SK-N-MC (cell line): ENCODE results near the gene ATP10B.
"Not testable (repeated sequence)": the region's sequence is repeated elsewhere in the genome, so short reads cannot be mapped to it uniquely, and the experiment has no call there.

Experiments
- DNase-seq: peaks from one replicate; pipeline ENCODE4 v3.0.0-alpha.2; 2011; ENCODE audit warnings: low read depth, low spot score
- H3K27ac ChIP-seq: fragments of 200-600 bp; sonication (generic); 2 replicates; pipeline ENCODE4 v1.5.1; 2016; ENCODE audit warnings: mixed run types
- H3K36me3 ChIP-seq: fragments of 200-600 bp; sonication (generic); 2 replicates; pipeline ENCODE4 v1.6.1; 2017; ENCODE audit warnings: antibody characterized with exemption, low read length, mixed read lengths; ENCODE audit not compliant: insufficient read depth
- H3K4me3 ChIP-seq: fragments of 200-600 bp; sonication (generic); 2 replicates; pipeline ENCODE4 v1.5.1; 2016
- H3K9ac ChIP-seq: fragments of 200-600 bp; sonication (generic); 2 replicates; pipeline ENCODE4 v1.8.0; 2017; ENCODE audit warnings: mixed run types, mixed read lengths; ENCODE audit not compliant: insufficient read length
- H3K9me3 ChIP-seq: fragments of 200-600 bp; sonication (generic); 2 replicates; pipeline ENCODE4 v1.6.1; 2017; ENCODE audit warnings: low read depth, mild to moderate bottlenecking, antibody characterized with exemption, low read length, moderate library complexity, mixed read lengths
- EZH2 ChIP-seq: fragments of 200-600 bp; sonication (generic); IDR thresholded peaks from one replicate; pipeline ENCODE4 v1.6.1; 2017; ENCODE audit warnings: antibody characterized with exemption
- FOXP2 ChIP-seq: optimal IDR thresholded peaks from 2 replicates; pipeline ENCODE3; 2011; ENCODE audit warnings: mild to moderate bottlenecking, moderate library complexity; ENCODE audit not compliant: insufficient read depth; ENCODE audit errors: extremely low read length, control extremely low read depth
- POLR2AphosphoS5 ChIP-seq: IDR thresholded peaks from 2 replicates; pipeline ENCODE4 v1.6.1; 2012; ENCODE audit warnings: mild to moderate bottlenecking, low read depth, low read length, borderline replicate concordance

ATP10B gene

DNA sequence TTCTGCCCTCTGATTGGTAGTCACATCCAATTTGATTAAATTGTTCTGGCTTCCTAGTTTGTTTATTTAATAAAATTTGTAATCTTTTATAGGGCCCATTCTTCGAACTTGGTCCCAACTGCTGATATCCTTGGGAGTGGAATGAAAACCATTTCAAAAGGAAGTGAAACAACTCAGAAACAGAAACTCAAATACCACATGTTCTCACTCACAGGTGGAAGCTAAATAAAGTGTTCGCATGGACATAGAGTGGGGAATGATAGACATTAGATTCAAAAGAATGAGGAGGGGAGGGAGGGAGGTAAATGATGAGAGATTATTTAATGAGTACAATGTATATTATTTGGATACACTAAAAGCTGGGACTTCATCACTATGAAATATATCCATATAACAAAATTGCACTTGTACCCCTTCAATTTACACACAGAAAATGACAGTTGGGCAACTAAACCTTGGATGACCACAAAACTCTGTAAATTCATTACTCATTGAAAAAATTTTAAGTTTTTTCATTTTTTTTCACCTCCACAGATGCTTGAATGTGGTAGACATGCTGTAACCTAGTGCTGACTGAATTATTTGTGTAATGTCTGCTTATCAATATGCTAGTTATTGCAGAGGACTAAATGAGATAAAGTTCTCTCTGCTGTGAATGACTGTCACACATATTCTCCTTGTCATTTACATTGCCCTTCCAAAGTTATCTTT, 16.0 kb downstream of the ATP10B start:
- no peak overlapping the region for H3K9ac ChIP-seq
- H3K36me3 ChIP-seq, result no peaks in the 10 kb centered on the region
- no peak for DNase-seq
- H3K4me3 ChIP-seq, result no peak overlapping the region
- H3K9me3 ChIP-seq, result no peaks in the 10 kb centered on the region
- H3K27ac ChIP-seq, result no peak overlapping the region
- TF ChIP-seq FOXP2, result no peak
- no peak for TF ChIP-seq EZH2
- TF ChIP-seq POLR2AphosphoS5, result no peak

DNA sequence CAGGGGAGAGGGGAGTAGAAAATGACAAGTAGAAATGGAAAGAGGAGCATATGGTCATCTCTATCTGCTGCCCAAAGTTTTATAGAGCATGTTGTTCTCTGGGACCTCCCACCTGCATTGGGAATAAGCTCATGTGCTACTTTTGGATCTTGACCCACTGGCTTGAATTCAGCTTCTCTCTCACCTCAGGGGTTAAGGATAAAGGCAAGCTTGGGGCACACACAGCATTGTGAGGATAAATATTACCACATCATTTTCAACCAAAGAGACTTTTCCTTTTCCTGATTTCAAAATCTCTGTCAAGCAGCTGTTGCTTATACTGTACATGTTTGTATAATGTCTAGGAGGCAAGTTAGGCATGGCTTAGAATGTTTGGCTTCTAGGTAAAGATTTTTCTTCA, 16.6 kb downstream of the ATP10B start:
- no peak overlapping the region for H3K27ac ChIP-seq
- TF ChIP-seq POLR2AphosphoS5, result no peak
- no peak for TF ChIP-seq FOXP2
- TF ChIP-seq EZH2, result no peak

DNA sequence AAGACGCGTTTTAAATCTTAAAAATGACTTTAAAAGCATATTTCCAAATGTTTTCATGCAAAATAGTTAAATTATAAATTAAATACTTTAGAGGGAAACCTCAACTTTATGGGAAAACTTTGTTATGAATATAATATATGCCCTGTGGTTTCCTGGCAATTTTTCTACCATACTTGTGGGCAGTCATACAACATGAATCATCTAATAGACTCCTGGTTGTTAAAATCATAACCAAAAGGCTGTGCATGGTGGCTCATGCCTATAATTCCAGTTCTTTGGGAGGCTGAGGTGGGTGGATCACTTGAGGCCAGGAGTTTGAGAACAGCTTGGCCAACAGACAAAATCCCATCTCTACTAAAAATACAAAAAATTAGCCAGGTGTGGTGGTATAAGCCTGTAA, 18.2 kb downstream of the ATP10B start:
- TF ChIP-seq EZH2, result no peak
- TF ChIP-seq FOXP2, result no peak
- TF ChIP-seq POLR2AphosphoS5, result no peak
- Histone ChIP-seq H3K36me3 (no peaks in the 10 kb centered on the region), H3K9ac (no peak overlapping the region), H3K4me3 (no peak overlapping the region), H3K9me3 (no peaks in the 10 kb centered on the region), H3K27ac (no peak overlapping the region)
- DNase-seq, result no peak

More for the DNA sequence above, 16.6 kb downstream of the ATP10B start:
- H3K9ac ChIP-seq, result no peak overlapping the region
- no peak for DNase-seq
- no peaks in the 10 kb centered on the region for H3K9me3 ChIP-seq
- no peak overlapping the region for H3K4me3 ChIP-seq
- H3K36me3 ChIP-seq, result no peaks in the 10 kb centered on the region

- H3K9ac ChIP-seq, result no peak overlapping the region
- no peak for DNase-seq
- TF ChIP-seq EZH2 (no peak), FOXP2 (no peak), POLR2AphosphoS5 (no peak)
Observed at GRCh38 chr5:160831801-160832200, 20.2 kb downstream of the ATP10B start.

GRCh38 chr5:160824301-160825001, 27.6 kb downstream of the ATP10B start:
- no peaks in the 10 kb centered on the region for H3K9me3 ChIP-seq
- H3K36me3 ChIP-seq, result no peaks in the 10 kb centered on the region
- H3K27ac ChIP-seq, result no peak overlapping the region
- DNase-seq, result no peak
- TF ChIP-seq FOXP2, result no peak
- TF ChIP-seq POLR2AphosphoS5, result no peak
- no peak for TF ChIP-seq EZH2
- H3K4me3 ChIP-seq, result no peak overlapping the region
- H3K9ac ChIP-seq, result no peak overlapping the region

More at GRCh38 chr5:160831801-160832200, 20.2 kb downstream of the ATP10B start:
- Histone ChIP-seq H3K27ac (no peak overlapping the region), H3K9me3 (no peaks in the 10 kb centered on the region), H3K4me3 (no peak overlapping the region), H3K36me3 (no peaks in the 10 kb centered on the region)

DNA sequence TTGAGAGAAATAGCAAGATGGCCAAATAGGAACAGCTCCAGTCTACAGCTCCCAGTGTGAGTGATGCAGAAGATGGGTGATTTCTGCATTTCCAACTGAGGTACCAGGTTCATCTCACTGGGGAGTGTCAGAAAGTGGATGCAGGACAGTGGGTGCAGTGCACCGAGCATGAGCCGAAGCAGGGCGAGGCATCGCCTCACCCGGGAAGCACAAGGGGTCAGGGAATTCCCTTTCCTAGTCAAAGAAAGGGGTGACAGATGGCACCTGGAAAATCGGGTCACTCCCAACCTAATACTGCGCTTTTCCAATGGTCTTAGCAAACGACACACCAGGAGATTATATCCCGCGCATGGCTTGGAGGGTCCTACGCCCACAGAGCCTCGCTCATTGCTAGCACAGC, 39.0 kb downstream of the ATP10B start:
- not testable (repeated sequence) for H3K9ac ChIP-seq, H3K4me3 ChIP-seq, H3K9me3 ChIP-seq, DNase-seq, H3K36me3 ChIP-seq, H3K27ac ChIP-seq

- no peaks in the 10 kb centered on the region for H3K9me3 ChIP-seq
- no peak overlapping the region for H3K27ac ChIP-seq
- H3K9ac ChIP-seq, result no peak overlapping the region
- no peak overlapping the region for H3K4me3 ChIP-seq
- TF ChIP-seq POLR2AphosphoS5 (no peak), EZH2 (no peak), FOXP2 (no peak)
- DNase-seq, result no peak
- H3K36me3 ChIP-seq, result no peaks in the 10 kb centered on the region
Observed at GRCh38 chr5:160805376-160805775, 46.6 kb downstream of the ATP10B start.

- DNase-seq, result no peak
- H3K9ac ChIP-seq, result no peak overlapping the region
- H3K27ac ChIP-seq, result no peak overlapping the region
- no peak for TF ChIP-seq FOXP2
- TF ChIP-seq POLR2AphosphoS5, result no peak
- no peak for TF ChIP-seq EZH2
- no peaks in the 10 kb centered on the region for H3K9me3 ChIP-seq
- no peak overlapping the region for H3K4me3 ChIP-seq
- H3K36me3 ChIP-seq, result no peaks in the 10 kb centered on the region
Observed at GRCh38 chr5:160802592-160802991, 49.4 kb downstream of the ATP10B start.
